Panc1 (cell line): ENCODE data around the gene SHC3. TPM values are rescaled to one million over a fixed set of nuclear protein-coding genes. Genes with fewer than 3 reads are reported as not detected.

Experiments
- ATAC-seq: fragments of 200-7000 bp; cut with Tn5 transposase; 2 replicates; pipeline ENCODE4 v1.9.1; 2020; ENCODE audit warnings: mild to moderate bottlenecking, moderate library complexity
- BruUV-seq: library from RNA; stranded (reverse); fragments of 400-500 nt; replicated peaks from 2 replicates; lab custom pipeline; 2021; lab: Mats Ljungman, UMichigan
- CTCF ChIA-PET: fragments of 300-600 bp; sonication (Branson Sonifier 250); formaldehyde crosslinking; loops from one replicate; lab custom pipeline; 2022; ENCODE audit warnings: antibody characterized with exemption; lab: Charles Lee
- POLR2A ChIA-PET: fragments of 300-600 bp; sonication (Branson Sonifier 250); formaldehyde crosslinking; loops from one replicate; lab custom pipeline; 2022; ENCODE audit warnings: antibody characterized with exemption; lab: Charles Lee
- DNase-seq: peaks from one replicate; pipeline ENCODE4 v3.0.0-alpha.2; 2010; ENCODE audit warnings: low read depth, low spot score
- H3K27ac ChIP-seq: 2 replicates; pipeline ENCODE4 v1.5.1; 2011; ENCODE audit warnings: mild to moderate bottlenecking, low read length, inconsistent platforms
- H3K27me3 ChIP-seq: fragments of 200-500 bp; sonication (Bioruptor generic); 2 replicates; pipeline ENCODE4 v1.6.0; 2014; ENCODE audit warnings: low read length, inconsistent platforms; ENCODE audit not compliant: control insufficient read depth, insufficient read depth
- H3K36me3 ChIP-seq: fragments of 200-500 bp; sonication (Bioruptor generic); 2 replicates; pipeline ENCODE4 v1.5.1; 2014; ENCODE audit warnings: inconsistent platforms, mild to moderate bottlenecking, low read length, moderate library complexity; ENCODE audit not compliant: control insufficient read depth, insufficient read depth
- H3K4me1 ChIP-seq: 2 replicates; pipeline ENCODE4 v1.5.1; 2011; ENCODE audit warnings: inconsistent platforms, mild to moderate bottlenecking, low read length, moderate library complexity; ENCODE audit not compliant: control insufficient read depth, insufficient read depth
- H3K4me3 ChIP-seq, 2 experiments: 2 replicates each; pipeline ENCODE4 v1.5.1; 2011 to 2012; ENCODE audit warnings: low read depth in 2 of 2, low read length in 2 of 2, mild to moderate bottlenecking in 2 of 2, inconsistent platforms in 1 of 2, moderate library complexity in 1 of 2
- H3K9me3 ChIP-seq: fragments of 200-500 bp; sonication (Bioruptor generic); 2 replicates; pipeline ENCODE4 v1.5.1; 2014; ENCODE audit warnings: low read depth, mild to moderate bottlenecking, inconsistent platforms, low read length, moderate library complexity; ENCODE audit not compliant: control insufficient read depth, insufficient read depth
- POLR2AphosphoS5 ChIP-seq: IDR thresholded peaks from 2 replicates; pipeline ENCODE4 v1.6.1; 2012; ENCODE audit warnings: mild to moderate bottlenecking, low read depth, low read length, moderate library complexity
- SIN3A ChIP-seq: IDR thresholded peaks from 2 replicates; pipeline ENCODE4 v1.6.1; 2012; ENCODE audit warnings: low read depth, mild to moderate bottlenecking, low read length, moderate library complexity, borderline replicate concordance; ENCODE audit not compliant: insufficient read depth
- TCF7L2 ChIP-seq: IDR thresholded peaks from 2 replicates; pipeline ENCODE4 v1.6.1; 2011; ENCODE audit warnings: mild to moderate bottlenecking, low read depth, low read length, inconsistent platforms
- in situ Hi-C: cut with HindIII; loops from 2 replicates; pipeline ENCODE4 v1.10.0; 2016; ENCODE audit warnings: low sequenced_read_pairs, low pct_unique_long_range_greater_than_20kb
- intact Hi-C: fragments of 100-400 bp; cut with micrococcal nuclease; formaldehyde crosslinking; loops from one replicate; pipeline ENCODE4 v1.10.0; 2022; ENCODE audit not compliant: unreplicated experiment
- total RNA-seq: library from RNA; stranded (reverse); gene quantifications from one replicate; pipeline ENCODE4 v1.2.1, GENCODE V29; 2021; ENCODE audit not compliant: unreplicated experiment
- TF ChIP-seq, protein P1 (sequence below): fragments of 450-650 bp; IDR thresholded peaks from 2 replicates; pipeline ENCODE4 v1.5.1; 2017; ENCODE audit warnings: mild to moderate bottlenecking
- TF ChIP-seq, protein P2 (sequence below), 2 experiments: IDR thresholded peaks; 2 replicates each; pipeline ENCODE4 v1.6.1; 2011 to 2012; ENCODE audit warnings: low read depth in 2 of 2, control low read depth in 1 of 2, low read length in 1 of 2, mild to moderate bottlenecking in 1 of 2, moderate library complexity in 1 of 2; ENCODE audit not compliant: insufficient read depth in 1 of 2

The SHC3 gene
- total RNA-seq, 1 experiment from 2014 or later: 1.7 TPM

- no TSS peak for BruUV-seq
- Histone ChIP-seq H3K4me3 (no peak overlapping the region), H3K9me3 (no peaks in the 10 kb centered on the region), H3K27me3 (no peaks in the 10 kb centered on the region), H3K36me3 (no peaks in the 10 kb centered on the region), H3K27ac (no peak overlapping the region), H3K4me1 (no peaks in the 10 kb centered on the region)
- POLR2A ChIA-PET: no interaction called here
- ATAC-seq (no peak), DNase-seq (no peak)
- in situ Hi-C loops (no loop called here), intact Hi-C loops (loop anchor here (10.0 kb wide), 1 partner anchor 253 kb away; no protein-coding TSS in a partner anchor)
- TF ChIP-seq TCF7L2: no peak
- no peak for TF ChIP-seq SIN3A
- TF ChIP-seq, protein P1, sequence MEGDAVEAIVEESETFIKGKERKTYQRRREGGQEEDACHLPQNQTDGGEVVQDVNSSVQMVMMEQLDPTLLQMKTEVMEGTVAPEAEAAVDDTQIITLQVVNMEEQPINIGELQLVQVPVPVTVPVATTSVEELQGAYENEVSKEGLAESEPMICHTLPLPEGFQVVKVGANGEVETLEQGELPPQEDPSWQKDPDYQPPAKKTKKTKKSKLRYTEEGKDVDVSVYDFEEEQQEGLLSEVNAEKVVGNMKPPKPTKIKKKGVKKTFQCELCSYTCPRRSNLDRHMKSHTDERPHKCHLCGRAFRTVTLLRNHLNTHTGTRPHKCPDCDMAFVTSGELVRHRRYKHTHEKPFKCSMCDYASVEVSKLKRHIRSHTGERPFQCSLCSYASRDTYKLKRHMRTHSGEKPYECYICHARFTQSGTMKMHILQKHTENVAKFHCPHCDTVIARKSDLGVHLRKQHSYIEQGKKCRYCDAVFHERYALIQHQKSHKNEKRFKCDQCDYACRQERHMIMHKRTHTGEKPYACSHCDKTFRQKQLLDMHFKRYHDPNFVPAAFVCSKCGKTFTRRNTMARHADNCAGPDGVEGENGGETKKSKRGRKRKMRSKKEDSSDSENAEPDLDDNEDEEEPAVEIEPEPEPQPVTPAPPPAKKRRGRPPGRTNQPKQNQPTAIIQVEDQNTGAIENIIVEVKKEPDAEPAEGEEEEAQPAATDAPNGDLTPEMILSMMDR: no peak
- no peak for TF ChIP-seq POLR2AphosphoS5
- TF ChIP-seq, protein P2, sequence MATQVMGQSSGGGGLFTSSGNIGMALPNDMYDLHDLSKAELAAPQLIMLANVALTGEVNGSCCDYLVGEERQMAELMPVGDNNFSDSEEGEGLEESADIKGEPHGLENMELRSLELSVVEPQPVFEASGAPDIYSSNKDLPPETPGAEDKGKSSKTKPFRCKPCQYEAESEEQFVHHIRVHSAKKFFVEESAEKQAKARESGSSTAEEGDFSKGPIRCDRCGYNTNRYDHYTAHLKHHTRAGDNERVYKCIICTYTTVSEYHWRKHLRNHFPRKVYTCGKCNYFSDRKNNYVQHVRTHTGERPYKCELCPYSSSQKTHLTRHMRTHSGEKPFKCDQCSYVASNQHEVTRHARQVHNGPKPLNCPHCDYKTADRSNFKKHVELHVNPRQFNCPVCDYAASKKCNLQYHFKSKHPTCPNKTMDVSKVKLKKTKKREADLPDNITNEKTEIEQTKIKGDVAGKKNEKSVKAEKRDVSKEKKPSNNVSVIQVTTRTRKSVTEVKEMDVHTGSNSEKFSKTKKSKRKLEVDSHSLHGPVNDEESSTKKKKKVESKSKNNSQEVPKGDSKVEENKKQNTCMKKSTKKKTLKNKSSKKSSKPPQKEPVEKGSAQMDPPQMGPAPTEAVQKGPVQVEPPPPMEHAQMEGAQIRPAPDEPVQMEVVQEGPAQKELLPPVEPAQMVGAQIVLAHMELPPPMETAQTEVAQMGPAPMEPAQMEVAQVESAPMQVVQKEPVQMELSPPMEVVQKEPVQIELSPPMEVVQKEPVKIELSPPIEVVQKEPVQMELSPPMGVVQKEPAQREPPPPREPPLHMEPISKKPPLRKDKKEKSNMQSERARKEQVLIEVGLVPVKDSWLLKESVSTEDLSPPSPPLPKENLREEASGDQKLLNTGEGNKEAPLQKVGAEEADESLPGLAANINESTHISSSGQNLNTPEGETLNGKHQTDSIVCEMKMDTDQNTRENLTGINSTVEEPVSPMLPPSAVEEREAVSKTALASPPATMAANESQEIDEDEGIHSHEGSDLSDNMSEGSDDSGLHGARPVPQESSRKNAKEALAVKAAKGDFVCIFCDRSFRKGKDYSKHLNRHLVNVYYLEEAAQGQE (IDR thresholded peaks at IDR 0.05; ENCODE audit: insufficient read depth in 1 of 2, low read depth in 2 of 2, low read length in 1 of 2): no peak
- CTCF ChIA-PET: no interaction called here
Measured at GRCh38 chr9:89022001-89022759, 156.4 kb downstream of the SHC3 start.

DNA sequence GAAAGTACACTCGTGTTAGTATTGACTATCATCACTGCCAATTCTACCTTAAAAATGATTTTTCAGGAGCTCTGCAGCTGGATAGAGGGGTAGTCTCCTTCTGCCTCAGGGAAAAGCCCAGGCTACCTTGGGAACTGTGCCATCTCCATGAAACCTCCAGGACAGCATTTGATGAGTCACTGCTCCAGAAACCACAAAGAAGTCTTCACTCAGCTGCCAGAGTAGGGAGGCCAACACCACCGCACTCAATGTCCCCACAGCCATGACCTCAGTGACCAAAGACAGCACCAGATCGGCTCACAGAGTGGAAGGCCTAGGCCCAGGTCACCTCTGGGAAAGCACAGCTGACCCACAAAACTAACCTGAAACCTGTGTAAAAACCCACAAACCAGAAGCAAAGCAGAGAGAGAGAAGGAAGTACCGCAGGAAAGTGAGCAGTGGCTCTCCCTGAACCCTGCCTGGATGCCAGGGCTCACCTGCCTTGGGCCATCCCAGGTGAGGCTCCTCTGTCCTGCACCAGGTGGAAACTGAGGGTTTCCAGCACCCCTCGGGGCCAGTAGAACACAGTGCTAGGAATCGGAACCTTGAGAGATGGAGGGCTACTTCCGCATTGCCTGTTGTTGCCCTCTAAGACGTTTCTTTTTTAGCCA is 157.3 kb downstream of the SHC3 start:
- no peaks in the 10 kb centered on the region for H3K9me3 ChIP-seq
- no peak overlapping the region for H3K4me3 ChIP-seq
- H3K27me3 ChIP-seq: no peaks in the 10 kb centered on the region
- intact Hi-C loops (loop anchor here (10.0 kb wide), 1 partner anchor 254 kb away; no protein-coding TSS in a partner anchor), in situ Hi-C loops (no loop called here)
- POLR2A ChIA-PET: interaction anchor here (0.6 kb wide), 1 partner anchor 153 kb away, joined by 3 read pairs; no protein-coding TSS in a partner anchor
- no peak overlapping the region for H3K27ac ChIP-seq
- ATAC-seq (peak; percentile 74; the same call in 1 of the 2 replicates), DNase-seq (no peak)
- no peaks in the 10 kb centered on the region for H3K36me3 ChIP-seq
- H3K4me1 ChIP-seq: no peaks in the 10 kb centered on the region
- CTCF ChIA-PET: interaction anchor here (0.5 kb wide), 1 partner anchor 717 kb away, joined by 4 read pairs; no protein-coding TSS in a partner anchor
- TF ChIP-seq, protein P1: no peak
- BruUV-seq: no TSS peak
